BJ (cell line): ENCODE data around the gene SLC38A8. TPM values are rescaled to one million over a fixed set of nuclear protein-coding genes. Genes with fewer than 3 reads are reported as not detected.

ENCODE experiments used
- CTCF ChIA-PET: fragments of 350-600 bp; formaldehyde crosslinking; extraction: SDS; loops from one replicate; lab custom pipeline; 2021; ENCODE audit warnings: antibody characterized with exemption, inconsistent platforms; lab: Yijun Ruan, JAX
- POLR2A ChIA-PET: fragments of 300-600 bp; sonication (Branson Sonifier 250); formaldehyde crosslinking; extraction: SDS; loops from one replicate; lab custom pipeline; 2021; ENCODE audit warnings: antibody characterized with exemption; lab: Charles Lee
- DNase-seq: peaks from one replicate; pipeline ENCODE4 v3.0.0-alpha.2; 2011; ENCODE audit warnings: low read depth
- H3K27me3 ChIP-seq: 2 replicates; pipeline ENCODE4 v1.6.0; 2011; ENCODE audit warnings: low read length; ENCODE audit not compliant: control insufficient read depth, insufficient read depth
- H3K36me3 ChIP-seq: 2 replicates; pipeline ENCODE4 v1.5.1; 2011; ENCODE audit warnings: low read length; ENCODE audit not compliant: control insufficient read depth, insufficient read depth
- H3K4me3 ChIP-seq: 2 replicates; pipeline ENCODE4 v1.5.1; 2011; ENCODE audit warnings: low read depth, mild to moderate bottlenecking, control low read depth, low read length
- CTCF ChIP-seq: IDR thresholded peaks from 2 replicates; pipeline ENCODE4 v1.5.1; 2011; ENCODE audit warnings: low read depth, mild to moderate bottlenecking, control low read depth, inconsistent platforms, low read length, moderate library complexity; ENCODE audit not compliant: insufficient read depth
- polyA plus RNA-seq: library from polyadenylated mRNA; depleted of rRNA; stranded (reverse); fragments of >200 nt; gene quantifications from 2 replicates; pipeline ENCODE4 v1.2.3, GENCODE V29; 2011

Gene SLC38A8
- polyA plus RNA-seq, 1 experiment: not detected

- Histone ChIP-seq H3K27me3 (no peaks in the 10 kb centered on the region), H3K36me3 (peaks cover 25% of the 10 kb centered on the region), H3K4me3 (no peak overlapping the region)
- peak; percentile 83 for TF ChIP-seq CTCF
- ChIA-PET CTCF (interaction anchor here (0.7 to 5.4 kb wide), 21 partner anchors 9 to 398 kb away, joined by 3 to 60 read pairs (median 4); partner anchors contain the start of genes DNAAF1, HSDL1, MBTPS1 and TAF1C), POLR2A (no interaction called here)
- no peak for DNase-seq
Measured at GRCh38 chr16:84084570-84085270, 42.1 kb upstream of the SLC38A8 start.

- CTCF ChIA-PET: interaction anchor here (1.4 to 5.4 kb wide), 3 partner anchors 16 to 104 kb away, joined by 3 to 60 read pairs (median 11); partner anchors contain the start of gene TAF1C
- TF ChIP-seq CTCF: no peak
- POLR2A ChIA-PET: no interaction called here
- Histone ChIP-seq H3K27me3 (no peaks in the 10 kb centered on the region), H3K36me3 (peaks cover 21% of the 10 kb centered on the region), H3K4me3 (no peak overlapping the region)
- DNase-seq: no peak
Measured at GRCh38 chr16:84082835-84083569, 40.4 kb upstream of the SLC38A8 start.

GRCh38 chr16:84082110-84082509 lies 39.5 kb upstream of the SLC38A8 start:
- ChIA-PET POLR2A (no interaction called here), CTCF (interaction anchor here (3.4 kb wide), 1 partner anchor 16 kb away, joined by 11 read pairs; no protein-coding TSS in a partner anchor)

GRCh38 chr16:84081446-84081989 lies 38.9 kb upstream of the SLC38A8 start:
- Histone ChIP-seq H3K4me3 (no peak overlapping the region), H3K27me3 (no peaks in the 10 kb centered on the region), H3K36me3 (peaks cover 15% of the 10 kb centered on the region)
- no peak for DNase-seq
- ChIA-PET CTCF (interaction anchor here (1.3 to 3.4 kb wide), 2 partner anchors 15 to 105 kb away, joined by 5 to 11 read pairs; partner anchors contain the start of gene TAF1C), POLR2A (no interaction called here)
- no peak for TF ChIP-seq CTCF

More at GRCh38 chr16:84082110-84082509, 39.5 kb upstream of the SLC38A8 start:
- Histone ChIP-seq H3K36me3 (peaks cover 18% of the 10 kb centered on the region), H3K27me3 (no peaks in the 10 kb centered on the region), H3K4me3 (no peak overlapping the region)
- no peak for TF ChIP-seq CTCF
- no peak for DNase-seq

GRCh38 chr16:84080813-84081212 lies 38.2 kb upstream of the SLC38A8 start:
- ChIA-PET POLR2A (no interaction called here), CTCF (interaction anchor here (0.8 to 3.4 kb wide), 4 partner anchors 14 to 106 kb away, joined by 3 to 11 read pairs (median 6); partner anchors contain the start of gene TAF1C)
- TF ChIP-seq CTCF: no peak
- no peak for DNase-seq
- H3K4me3 ChIP-seq: no peak overlapping the region
- H3K27me3 ChIP-seq: no peaks in the 10 kb centered on the region
- peaks cover 11% of the 10 kb centered on the region for H3K36me3 ChIP-seq
